ENCODE measurements around the gene MAPK7.

Gene MAPK7

DNA sequence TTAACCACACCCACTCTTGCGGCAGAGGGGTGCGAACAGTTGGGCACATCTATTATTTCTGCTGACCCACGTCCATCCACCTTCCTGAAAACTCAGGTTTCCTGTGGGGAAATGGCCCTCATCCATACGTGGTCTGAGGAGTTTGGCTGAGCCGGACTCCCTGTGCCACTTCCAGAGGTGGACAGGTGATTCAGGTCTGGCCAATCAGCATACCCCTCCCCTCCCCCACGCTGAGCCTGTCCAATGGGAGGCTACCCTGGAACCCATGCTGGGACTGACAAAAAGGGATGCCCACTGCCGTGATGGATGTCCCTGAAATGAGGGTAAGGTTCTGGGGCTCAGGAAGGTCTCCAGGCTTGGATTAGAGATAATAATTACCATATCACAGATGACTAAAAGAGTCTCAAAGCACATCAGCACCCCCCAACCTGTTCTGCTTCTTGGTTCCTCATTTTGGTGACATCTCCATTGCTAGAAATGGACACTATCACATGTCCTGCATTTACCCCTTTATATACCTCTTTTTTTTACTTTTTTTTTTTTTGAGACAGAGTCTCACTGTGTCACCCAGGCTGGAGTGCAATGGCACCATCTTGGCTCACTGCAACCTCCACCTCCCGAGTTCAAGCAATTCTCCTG is 5.3 kb upstream of the MAPK7 start:
- DNase-seq: no peak
- in situ Hi-C loops (cut with MboI; ENCODE audit: low pct_unique_long_range_greater_than_20kb, low sequenced_read_pairs): no loop called here

DNA sequence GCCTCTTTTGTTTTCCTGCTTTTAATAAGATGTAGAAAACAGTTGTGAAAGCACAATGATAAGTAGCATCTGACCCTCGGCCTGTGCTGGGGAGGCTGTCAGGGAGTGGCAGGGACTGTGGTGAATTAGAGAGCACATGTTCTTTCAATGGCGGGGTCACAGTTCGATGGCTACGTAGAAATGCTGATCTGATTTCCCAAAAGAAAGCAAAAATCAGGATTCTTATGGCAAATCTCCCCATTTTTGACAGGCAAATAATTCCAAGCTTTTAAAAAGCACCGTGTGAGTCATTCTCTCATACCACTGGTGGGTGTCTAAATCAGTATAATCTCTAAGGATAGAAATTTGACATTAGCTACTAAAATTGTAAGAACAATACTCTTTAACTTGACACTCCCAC is 4.2 kb upstream of the MAPK7 start:
- DNase-seq: no peak
- in situ Hi-C loops (cut with MboI; ENCODE audit: low pct_unique_long_range_greater_than_20kb, low sequenced_read_pairs): no loop called here

DNA sequence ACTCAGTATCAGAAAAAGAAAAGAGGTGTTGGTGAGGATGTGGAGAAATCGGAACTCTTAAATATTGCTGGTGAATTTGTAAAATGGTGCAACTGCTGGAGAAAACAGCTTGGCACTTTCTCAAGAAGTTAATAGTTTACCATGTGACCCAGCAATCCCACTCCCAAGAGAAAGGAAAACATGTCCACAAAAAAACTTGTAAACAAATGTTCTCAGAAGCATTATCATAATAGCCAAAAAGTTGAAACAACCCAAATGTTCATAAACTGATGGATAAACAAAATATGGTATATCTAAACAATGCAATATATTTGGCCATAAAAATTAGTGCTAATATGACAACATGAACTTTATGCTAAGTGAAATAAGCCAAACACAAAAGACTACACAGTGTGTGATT is 2.6 kb upstream of the MAPK7 start:
- DNase-seq: no peak
- in situ Hi-C loops (cut with MboI; ENCODE audit: low pct_unique_long_range_greater_than_20kb, low sequenced_read_pairs): no loop called here

DNA sequence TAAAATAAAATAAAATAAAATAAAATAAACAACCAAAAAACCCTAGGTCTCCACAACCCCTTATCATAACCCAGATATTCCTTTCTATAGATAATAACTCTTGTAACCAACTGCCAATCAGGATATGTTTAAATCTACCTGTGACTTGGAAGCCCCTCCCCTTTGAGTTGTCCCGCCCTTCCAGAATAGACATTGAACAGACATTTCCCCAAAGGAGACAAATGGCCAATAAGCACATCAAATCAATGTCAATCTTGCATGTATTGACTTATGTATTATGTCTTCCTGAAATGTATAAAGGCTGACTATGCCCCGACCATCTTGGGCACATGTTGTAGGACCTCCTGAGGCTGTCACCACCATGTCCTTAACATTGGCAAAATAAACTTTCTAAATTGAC is 1.5 kb upstream of the MAPK7 start:
- in situ Hi-C loops (cut with MboI; ENCODE audit: low pct_unique_long_range_greater_than_20kb, low sequenced_read_pairs): no loop called here
- DNase-seq: no peak

DNA sequence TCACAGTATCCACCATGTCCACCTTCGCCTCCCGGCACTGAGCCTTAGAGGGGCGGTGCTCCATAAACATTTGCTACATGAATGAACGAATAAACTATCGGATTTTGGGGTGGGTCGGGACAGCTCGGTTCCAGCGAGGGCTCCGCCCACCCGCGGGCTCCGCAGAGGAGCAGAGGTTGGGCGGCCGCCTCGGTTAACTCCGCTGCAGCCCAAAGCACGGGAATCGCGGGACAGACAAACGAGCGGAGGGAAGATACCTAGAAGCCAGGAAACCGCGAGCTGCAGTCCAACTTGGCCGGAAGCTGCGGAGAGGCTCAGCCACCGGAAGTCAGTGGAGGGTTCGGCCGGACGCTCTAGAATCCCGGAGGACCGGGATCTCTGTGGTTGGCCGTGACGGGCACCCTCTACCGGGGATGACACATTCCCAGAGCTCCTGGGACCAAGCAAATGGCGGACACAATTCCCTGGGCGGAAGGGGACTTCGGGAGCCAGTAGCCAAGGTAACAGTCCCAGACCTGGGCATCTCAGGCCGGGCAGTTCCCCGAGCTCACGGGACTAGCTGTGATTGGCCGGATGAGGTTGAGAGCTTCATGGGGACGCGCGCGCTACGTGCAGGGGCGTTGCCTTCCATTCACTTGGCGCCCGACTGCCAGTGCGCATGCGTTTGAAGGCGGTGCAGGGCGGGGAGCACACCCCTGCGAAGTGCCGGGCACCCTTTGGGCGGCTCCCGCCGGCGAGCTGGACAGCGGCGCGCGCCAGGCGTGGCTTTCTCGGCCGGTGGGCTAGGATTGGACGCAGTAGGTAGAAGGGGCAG is 489 bp upstream of the MAPK7 start:
- peak; percentile 99 for DNase-seq
- in situ Hi-C loops (cut with MboI; ENCODE audit: low pct_unique_long_range_greater_than_20kb, low sequenced_read_pairs): no loop called here

DNA sequence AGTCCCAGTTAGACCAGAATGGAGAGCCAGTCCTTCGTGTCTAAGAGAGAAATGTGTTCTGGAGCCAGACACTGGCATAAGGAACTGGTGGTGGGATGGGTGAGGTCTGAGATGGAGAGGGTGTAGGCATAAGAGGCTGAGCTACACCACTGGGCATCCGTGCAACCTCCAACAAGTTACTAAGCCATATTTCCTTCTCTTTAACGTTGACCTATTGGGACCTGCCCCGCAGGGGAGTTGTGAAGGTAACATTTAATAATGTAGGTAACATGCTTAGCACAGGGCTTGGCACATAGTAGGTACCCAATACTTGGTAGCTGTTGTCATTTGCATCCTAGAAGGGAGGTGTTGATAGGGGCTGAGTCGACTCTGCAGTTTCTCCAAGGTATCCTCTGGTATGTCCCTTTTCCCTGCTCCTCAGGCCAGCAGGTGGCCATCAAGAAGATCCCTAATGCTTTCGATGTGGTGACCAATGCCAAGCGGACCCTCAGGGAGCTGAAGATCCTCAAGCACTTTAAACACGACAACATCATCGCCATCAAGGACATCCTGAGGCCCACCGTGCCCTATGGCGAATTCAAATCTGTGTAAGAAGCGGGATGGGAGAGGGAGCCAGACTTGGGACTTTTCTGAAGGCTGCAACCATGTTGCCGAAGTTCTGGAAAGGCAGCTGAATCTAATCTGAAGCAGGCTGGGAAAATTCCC is 1.2 kb downstream of the MAPK7 start:
- no peak for DNase-seq
- in situ Hi-C loops (cut with MboI; ENCODE audit: low pct_unique_long_range_greater_than_20kb, low sequenced_read_pairs): no loop called here

DNA sequence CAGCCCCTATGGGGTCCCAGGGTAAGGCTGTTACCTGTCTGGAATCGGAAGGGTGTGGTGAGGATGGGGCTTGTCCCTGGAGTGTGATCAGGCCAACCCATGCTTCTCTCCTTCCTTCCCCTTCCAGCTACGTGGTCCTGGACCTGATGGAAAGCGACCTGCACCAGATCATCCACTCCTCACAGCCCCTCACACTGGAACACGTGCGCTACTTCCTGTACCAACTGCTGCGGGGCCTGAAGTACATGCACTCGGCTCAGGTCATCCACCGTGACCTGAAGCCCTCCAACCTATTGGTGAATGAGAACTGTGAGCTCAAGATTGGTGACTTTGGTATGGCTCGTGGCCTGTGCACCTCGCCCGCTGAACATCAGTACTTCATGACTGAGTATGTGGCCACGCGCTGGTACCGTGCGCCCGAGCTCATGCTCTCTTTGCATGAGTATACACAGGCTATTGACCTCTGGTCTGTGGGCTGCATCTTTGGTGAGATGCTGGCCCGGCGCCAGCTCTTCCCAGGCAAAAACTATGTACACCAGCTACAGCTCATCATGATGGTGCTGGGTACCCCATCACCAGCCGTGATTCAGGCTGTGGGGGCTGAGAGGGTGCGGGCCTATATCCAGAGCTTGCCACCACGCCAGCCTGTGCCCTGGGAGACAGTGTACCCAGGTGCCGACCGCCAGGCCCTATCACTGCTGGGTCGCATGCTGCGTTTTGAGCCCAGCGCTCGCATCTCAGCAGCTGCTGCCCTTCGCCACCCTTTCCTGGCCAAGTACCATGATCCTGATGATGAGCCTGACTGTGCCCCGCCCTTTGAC is 2.4 kb downstream of the MAPK7 start:
- DNase-seq: no peak
- in situ Hi-C loops (cut with MboI; ENCODE audit: low pct_unique_long_range_greater_than_20kb, low sequenced_read_pairs): no loop called here

DNA sequence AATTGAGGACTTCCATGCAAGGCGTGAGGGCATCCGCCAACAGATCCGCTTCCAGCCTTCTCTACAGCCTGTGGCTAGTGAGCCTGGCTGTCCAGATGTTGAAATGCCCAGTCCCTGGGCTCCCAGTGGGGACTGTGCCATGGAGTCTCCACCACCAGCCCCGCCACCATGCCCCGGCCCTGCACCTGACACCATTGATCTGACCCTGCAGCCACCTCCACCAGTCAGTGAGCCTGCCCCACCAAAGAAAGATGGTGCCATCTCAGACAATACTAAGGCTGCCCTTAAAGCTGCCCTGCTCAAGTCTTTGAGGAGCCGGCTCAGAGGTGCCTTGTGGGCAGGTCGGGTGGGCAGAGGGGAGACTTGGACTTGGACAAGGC is 3.1 kb downstream of the MAPK7 start:
- in situ Hi-C loops (cut with MboI; ENCODE audit: low pct_unique_long_range_greater_than_20kb, low sequenced_read_pairs): no loop called here
- DNase-seq: no peak

DNA sequence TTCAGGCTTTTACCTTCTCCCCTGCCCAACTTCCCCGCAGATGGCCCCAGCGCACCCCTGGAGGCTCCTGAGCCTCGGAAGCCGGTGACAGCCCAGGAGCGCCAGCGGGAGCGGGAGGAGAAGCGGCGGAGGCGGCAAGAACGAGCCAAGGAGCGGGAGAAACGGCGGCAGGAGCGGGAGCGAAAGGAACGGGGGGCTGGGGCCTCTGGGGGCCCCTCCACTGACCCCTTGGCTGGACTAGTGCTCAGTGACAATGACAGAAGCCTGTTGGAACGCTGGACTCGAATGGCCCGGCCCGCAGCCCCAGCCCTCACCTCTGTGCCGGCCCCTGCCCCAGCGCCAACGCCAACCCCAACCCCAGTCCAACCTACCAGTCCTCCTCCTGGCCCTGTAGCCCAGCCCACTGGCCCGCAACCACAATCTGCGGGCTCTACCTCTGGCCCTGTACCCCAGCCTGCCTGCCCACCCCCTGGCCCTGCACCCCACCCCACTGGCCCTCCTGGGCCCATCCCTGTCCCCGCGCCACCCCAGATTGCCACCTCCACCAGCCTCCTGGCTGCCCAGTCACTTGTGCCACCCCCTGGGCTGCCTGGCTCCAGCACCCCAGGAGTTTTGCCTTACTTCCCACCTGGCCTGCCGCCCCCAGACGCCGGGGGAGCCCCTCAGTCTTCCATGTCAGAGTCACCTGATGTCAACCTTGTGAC is 3.6 kb downstream of the MAPK7 start:
- in situ Hi-C loops (cut with MboI; ENCODE audit: low pct_unique_long_range_greater_than_20kb, low sequenced_read_pairs): no loop called here
- DNase-seq: no peak

DNA sequence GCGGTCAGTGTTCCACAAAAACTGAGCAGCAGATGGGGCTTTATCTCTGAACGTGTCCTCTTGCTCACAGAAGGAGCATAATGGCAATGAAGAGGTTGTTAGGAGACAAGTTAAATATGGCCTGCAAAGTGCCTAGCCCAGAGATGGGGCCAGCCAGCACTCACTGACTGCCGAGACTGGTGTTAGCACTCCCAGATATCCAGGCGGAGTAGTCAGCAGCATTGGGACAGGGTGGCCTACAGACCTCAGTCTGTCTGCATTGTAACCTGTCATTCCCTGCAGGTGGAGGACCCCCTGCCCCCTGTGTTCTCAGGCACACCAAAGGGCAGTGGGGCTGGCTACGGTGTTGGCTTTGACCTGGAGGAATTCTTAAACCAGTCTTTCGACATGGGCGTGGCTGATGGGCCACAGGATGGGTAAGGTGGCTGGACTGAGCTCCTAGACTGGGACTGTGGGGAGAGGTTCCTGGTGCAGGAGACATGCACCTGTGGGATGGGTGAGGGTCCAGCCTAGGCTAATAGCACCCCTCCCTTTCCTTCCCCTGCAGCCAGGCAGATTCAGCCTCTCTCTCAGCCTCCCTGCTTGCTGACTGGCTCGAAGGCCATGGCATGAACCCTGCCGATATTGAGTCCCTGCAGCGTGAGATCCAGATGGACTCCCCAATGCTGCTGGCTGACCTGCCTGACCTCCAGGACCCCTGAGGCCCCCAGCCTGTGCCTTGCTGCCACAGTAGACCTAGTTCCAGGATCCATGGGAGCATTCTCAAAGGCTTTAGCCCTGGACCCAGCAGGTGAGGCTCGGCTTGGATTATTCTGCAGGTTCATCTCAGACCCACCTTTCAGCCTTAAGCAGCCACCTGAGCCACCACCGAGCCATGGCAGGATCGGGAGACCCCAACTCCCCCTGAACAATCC is 4.5 kb downstream of the MAPK7 start:
- in situ Hi-C loops (cut with MboI; ENCODE audit: low pct_unique_long_range_greater_than_20kb, low sequenced_read_pairs): no loop called here
- no peak for DNase-seq

DNA sequence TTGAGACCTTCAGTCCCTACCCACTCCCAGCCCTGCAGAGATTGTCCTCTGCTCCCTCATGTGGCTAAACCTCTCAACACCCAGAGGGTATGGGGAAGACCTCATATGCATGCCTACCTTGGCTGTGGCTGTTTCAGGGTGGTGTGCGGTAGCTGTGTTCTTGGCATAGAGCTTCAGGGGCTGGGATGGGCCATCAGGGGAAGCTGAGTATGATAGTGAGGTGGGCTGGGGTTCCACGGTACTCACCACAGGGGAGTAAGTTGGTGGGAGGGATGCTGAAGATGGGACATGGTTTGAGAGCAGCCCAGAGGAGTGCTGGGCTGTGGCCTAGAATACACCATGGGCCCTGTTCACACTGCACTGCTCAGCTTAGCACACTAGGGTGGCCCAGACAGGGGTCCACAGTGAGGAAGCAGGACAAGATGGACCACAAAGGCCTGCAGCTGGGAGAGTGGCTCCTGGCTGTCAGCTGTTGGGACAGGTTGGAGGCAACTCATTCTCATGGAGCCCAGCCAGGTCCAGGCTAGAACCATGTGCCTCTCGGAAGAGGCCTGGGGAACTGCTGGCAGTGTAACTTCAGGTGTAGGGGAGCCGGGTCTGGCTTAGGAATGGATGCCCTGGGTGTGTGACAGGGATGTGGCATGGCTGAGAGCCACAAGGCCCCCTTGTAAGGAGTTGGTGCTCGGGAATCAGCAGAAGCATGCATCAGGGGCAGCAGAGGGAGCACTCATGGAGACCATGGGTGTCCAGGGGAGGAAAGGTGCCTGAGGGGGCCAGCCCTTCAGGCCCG is 5.6 kb downstream of the MAPK7 start:
- in situ Hi-C loops (cut with MboI; ENCODE audit: low pct_unique_long_range_greater_than_20kb, low sequenced_read_pairs): no loop called here
- DNase-seq: no peak

DNA sequence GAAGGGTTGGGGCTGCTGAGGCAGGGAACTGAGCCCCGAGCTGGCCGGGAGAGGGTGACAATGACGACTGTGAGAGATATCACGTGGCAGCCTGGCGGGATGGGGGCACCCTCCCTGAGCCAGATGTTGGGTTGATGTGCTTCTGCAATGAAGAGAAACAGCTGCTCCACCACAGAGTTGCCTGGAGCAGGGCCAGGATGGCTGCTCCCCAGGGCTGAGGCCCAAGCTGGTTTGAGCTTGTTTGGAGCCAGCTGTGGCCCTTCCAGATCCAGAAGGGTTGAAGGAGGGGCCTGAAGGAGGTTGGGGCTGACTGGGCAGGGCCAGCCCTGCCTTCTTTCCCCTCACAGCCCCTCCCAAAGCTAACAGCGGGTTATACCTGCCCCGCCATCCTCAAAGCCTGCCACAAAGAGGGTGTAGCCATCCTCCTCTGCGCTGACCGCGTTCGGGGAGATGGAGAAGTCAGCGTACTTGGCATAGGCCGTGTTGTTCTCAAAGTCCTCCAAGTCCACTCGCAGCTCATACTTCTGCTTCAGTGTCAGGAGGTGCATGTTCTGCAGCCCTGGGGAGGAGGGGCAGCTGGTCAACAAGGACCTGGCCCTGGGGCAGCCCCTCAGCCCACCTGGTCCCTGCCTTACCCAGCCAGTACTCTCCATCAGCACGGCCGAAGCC is 6.6 kb downstream of the MAPK7 start:
- peak; percentile 55 for DNase-seq
- in situ Hi-C loops (cut with MboI; ENCODE audit: low pct_unique_long_range_greater_than_20kb, low sequenced_read_pairs): no loop called here

DNA sequence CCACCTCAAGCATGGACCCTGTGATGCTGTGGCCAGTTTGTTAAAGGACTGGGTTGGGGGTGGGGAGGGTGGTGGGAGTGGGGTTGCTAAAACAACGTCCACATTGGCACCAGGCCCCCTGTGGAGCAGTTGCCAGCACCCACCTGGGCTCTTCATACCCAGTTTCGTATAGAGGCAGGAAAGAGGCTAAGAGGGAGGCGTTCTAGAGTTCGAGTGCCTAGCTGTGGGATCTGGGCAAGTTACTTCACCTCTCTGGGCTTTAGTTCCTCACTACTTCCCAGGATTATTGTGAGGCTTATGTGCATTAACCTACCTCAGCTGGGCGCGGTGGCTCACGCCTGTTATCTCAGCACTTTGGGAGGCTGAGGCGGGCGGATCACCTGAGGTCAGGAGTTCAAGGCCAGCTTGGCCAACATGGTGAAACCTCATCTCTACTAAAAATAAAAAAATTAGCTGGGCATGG is 7.3 kb downstream of the MAPK7 start:
- no peak for DNase-seq

DNA sequence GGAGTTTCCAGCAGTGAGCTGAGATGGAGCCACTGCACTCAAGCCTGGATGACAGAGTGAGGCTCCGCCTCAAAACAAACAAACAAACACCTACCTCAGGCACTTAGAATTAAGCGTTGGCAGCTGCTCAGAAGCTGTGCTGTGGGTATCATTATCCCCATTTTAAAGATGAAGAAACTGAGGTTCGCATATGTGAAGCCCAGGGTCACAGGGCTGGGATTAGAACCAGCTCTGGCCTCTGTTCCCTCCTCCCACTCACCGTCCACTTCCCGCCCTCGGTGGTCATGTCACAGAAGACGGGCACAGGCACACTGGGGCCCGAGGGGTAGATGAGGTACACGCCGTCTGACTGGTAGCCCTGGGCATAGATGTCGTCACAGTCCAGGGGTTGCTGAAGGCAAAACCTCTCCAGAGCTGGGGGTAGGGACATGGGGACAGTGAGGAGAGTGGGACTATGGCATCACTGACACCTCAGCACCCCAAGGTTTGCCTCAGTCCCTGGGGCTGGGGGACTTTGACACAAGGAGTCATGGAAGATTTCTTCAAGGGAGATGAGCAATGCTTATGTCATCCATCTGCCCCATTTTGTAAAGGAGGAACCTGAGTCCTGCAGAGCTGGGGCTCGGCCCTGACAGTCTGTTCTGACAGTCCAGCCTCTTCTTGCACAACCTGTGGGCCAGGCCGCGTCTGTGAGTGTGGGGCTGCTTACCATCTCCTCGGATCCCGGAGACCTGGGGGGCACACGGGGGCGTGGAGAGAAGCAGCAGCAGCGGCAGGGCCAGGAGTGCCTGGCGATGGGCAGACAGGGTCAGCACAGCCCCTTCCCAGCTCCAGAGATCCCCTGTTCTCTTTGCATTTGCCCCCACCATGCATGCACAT is 8.0 kb downstream of the MAPK7 start:
- in situ Hi-C loops (cut with MboI; ENCODE audit: low pct_unique_long_range_greater_than_20kb, low sequenced_read_pairs): no loop called here
- no peak for DNase-seq

More for the DNA sequence above, 7.3 kb downstream of the MAPK7 start:
- in situ Hi-C loops (cut with MboI; ENCODE audit: low pct_unique_long_range_greater_than_20kb, low sequenced_read_pairs): no loop called here

DNA sequence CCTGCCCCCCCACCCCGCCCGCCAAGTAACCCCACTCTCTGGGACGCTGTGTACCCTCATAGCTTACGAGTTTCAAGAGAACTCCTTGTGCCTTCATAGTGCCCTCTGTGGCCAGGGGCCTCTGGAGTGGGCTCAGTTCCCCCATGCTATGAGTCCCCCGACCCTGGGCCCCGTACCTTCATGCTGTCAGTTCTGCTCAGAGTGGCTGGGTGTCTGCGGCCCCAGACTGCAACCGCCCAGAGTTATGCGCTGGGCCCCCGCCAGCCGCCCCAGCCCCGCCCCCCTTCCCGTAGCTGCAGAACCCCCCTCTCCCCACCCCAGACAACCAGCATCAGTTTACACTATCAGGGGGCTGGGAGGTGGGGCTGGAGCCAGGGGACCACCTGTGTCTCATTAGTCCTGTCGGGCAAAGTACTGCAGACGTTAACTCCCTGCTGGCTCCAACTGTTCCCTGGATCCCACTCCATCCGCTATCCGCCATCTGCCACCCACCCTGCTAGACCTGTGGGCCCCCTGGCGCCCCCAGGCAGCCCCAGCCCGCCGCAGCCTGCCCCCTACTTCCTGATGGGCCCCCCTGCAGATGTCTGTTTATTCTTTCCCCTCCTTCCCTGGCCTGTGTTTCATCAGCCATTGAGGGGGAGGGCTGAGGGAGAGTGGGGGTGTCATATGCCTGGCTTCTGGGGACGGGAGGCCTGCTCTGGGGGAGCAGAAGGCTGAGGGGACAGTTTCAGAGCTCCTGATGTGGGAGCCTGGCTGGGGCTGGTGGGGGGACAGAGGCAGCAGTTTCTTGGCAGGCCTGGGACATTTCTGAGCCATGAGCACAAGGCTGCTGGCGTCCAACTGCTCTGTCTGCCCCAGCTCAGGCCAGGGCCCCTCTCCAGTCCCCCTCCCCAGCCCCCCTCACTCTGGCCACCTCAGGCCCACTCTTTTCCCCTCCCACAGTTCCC is 8.9 kb downstream of the MAPK7 start, which contains the start of gene MFAP4:
Gene MFAP4, minus strand, starts transcription at position 217 of the 947 bp plus-strand sequence. Its CDS starts 35 bp downstream, at position 182.
- no peak for DNase-seq
- in situ Hi-C loops (cut with MboI; ENCODE audit: low pct_unique_long_range_greater_than_20kb, low sequenced_read_pairs): no loop called here
